MM.1S (cell line): ENCODE measurements around the gene MYH7B.

Source experiments
- EZH2 ChIP-seq: fragments of 300-600 bp; sonication (generic); optimal IDR thresholded peaks from 2 replicates; pipeline ENCODE3; 2017; ENCODE audit warnings: low read depth, mild to moderate bottlenecking, antibody characterized with exemption, low read length, mixed read lengths
- EZH2phosphoT487 ChIP-seq: fragments of 300-600 bp; sonication (generic); IDR thresholded peaks from 2 replicates; pipeline ENCODE4 v1.6.1; 2018; ENCODE audit warnings: antibody characterized with exemption, low read length
- TF ChIP-seq, protein P1 (sequence below): fragments of 300-600 bp; sonication (generic); IDR thresholded peaks from 2 replicates; pipeline ENCODE4 v1.5.1; 2016; ENCODE audit warnings: antibody characterized with exemption, low read length, mixed read lengths

DNA sequence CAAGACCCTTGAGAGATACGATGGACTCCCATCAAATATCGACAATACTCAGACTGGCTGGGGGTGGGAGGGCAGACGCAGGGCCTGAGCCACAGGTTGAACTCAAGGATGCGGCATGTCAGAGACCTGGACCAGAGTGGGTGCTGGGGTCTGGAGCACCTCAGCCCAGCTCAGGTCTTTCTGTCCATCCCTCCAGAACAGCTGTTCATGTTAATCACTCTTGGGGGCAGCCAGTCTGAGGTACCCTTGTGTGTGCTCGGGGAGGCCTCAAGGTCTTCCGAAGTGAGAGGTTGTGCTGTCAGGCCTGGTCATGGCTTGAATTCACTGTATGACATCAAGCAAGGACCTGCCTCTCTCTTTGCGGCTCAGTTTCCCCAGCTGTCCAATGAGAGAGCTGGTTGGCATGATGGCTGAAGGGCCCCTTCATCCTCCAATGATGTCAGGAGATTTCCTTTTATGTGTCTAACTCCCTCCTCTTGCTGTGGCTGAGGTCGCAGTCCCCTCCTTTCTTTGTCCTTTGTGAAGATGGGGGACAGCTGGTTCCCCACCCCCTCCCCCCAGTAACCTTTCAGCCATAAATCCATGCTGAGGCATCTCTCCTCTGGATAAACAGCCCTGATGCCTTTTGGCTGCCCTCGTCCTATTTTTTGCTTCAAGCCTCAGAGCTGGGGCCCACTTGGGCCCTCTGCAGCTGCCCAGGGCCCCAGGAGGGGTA, 15.3 kb downstream of the MYH7B start:
- TF ChIP-seq, protein P1, sequence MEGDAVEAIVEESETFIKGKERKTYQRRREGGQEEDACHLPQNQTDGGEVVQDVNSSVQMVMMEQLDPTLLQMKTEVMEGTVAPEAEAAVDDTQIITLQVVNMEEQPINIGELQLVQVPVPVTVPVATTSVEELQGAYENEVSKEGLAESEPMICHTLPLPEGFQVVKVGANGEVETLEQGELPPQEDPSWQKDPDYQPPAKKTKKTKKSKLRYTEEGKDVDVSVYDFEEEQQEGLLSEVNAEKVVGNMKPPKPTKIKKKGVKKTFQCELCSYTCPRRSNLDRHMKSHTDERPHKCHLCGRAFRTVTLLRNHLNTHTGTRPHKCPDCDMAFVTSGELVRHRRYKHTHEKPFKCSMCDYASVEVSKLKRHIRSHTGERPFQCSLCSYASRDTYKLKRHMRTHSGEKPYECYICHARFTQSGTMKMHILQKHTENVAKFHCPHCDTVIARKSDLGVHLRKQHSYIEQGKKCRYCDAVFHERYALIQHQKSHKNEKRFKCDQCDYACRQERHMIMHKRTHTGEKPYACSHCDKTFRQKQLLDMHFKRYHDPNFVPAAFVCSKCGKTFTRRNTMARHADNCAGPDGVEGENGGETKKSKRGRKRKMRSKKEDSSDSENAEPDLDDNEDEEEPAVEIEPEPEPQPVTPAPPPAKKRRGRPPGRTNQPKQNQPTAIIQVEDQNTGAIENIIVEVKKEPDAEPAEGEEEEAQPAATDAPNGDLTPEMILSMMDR, result no peak
- no peak for TF ChIP-seq EZH2phosphoT487
- TF ChIP-seq EZH2, result no peak
